LHCN-M2 (cell line): ENCODE results near the gene SNHG17. TPM values are rescaled to one million over a fixed set of nuclear protein-coding genes. Genes with fewer than 3 reads are reported as not detected.
A peak's percentile ranks its signal among the peaks of the same experiment; 100 is the strongest.
"Not testable (repeated sequence)": the region's sequence is repeated elsewhere in the genome, so short reads cannot be mapped to it uniquely, and the experiment has no call there.

Experiments
- DNase-seq: peaks from one replicate; pipeline ENCODE4 v3.0.0-alpha.2; 2012; ENCODE audit warnings: low read depth
- total RNA-seq: library from RNA; depleted of rRNA; stranded (reverse); fragments of >200 nt; gene quantifications from 2 replicates; pipeline ENCODE4 v1.2.3, GENCODE V29; 2014

The SNHG17 gene
- total RNA-seq, 1 experiment from 2014 or later = 5.6 TPM

DNA sequence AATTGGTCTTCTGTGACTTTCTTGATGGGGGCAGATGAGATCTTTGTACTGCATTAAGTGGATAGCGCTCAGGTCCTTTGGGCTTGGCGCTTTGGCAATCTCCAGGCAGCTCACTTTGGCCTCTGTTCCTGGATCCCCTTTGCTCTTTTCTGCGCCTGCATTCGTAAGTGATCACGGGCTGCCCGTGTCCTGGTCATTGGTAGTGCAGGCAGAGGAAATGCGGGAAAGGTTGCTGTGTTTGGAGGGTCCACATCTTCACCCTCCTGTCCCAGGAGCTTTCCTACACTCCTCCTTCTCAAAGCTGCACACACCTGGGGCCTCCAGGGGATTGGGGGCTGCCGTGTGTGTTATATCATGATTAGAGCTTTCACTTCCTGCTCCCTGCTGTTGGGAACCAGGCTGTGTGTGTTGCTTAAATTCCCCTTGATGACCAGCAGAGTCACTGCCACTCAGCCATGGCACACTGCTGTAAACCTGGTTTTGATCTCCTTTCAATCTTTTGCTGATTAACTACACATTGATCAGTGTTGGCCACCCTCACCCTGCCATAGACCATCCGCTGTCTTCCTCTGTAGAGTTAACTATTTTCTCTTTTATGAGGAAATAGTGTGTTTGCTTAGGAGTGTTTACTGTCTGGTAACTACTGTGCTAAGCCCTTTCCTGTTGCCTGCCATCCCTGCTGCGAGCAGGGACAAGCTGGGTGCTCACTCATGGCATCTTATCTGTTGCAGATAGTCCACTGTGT lies 13.0 kb upstream of the SNHG17 start:
- no peak for DNase-seq

DNA sequence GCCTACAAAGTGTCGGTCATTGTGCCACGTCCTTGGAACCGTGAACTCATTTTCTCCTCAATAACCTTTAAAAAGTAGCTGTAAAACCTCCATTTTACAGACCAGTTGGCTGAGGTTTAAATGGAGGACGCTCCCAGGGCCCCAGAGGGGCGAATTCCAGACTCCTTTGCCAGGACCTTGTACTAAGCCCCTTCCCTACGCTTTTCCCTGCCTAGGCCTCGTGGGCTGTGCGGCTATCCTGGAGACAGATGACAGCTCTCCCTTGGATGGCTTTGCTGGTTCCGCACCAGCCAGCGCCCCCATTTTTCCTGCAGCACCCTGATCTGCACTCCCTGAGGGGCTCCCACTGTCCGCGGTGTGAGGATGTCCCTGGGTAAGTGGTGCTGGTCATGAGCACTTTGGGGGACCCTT lies 12.1 kb upstream of the SNHG17 start:
- DNase-seq = no peak

DNA sequence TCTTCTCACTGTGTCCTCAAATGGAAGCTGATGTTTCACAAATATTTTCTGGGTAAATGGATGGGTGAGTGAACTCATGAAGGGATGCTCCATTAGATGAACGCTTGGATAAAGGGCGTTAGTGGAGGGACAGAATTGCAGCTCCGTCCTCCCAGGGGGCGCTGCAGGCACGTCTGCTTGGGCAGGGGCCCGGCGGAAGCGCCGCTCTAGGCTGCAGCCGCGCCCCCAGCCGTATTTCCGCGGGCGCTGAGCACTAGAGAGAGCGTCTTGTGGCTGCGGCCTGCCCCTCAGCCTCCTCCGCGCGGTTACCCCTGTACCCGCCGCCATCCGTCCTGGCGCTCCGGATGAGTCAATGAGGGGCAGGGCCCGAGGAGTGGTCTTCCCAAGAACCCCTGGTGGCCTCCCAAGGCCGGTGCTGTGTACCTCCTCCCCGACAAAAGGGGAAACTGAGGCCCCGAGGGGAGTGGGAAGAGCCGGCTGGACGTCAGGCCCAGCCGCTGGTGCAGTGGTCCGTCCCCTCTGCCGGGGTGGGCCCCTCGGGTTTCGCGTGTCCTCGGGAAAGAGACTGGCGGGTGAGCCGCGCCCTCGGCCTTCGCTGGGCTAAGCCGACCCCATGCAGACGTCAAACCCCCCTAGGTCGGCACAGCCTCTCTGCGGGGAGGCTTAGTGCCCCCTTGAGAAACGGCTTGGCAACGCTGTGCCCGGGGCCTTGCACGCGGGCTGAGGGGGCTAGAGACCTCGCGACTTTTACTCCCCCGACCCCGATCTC lies 11.5 kb upstream of the SNHG17 start:
- DNase-seq = peak; percentile 87

DNA sequence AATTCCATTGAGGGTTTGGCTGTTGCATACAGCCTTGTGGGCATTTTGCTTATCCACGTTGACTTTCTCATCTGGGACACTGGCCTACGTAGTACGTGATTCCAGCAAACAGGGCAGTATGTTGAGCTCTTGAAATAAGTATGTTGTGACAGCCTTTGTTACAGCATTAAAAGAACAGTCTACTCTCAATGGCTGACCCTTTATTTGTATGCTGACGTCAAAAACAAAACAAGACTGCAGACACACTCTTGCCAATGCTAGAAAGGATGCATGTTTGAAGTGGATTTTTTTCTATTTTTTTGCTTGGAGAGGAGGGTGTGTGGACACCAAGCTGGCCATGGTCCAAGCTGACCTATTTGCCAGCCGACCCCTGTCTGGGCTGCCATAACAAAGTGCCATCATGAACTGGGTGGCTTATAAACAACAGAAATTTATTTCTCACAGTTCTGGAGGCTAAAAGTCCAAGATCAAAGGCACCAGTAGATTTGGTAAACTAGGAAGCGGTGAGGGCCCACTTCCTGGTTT lies 10.8 kb upstream of the SNHG17 start:
- DNase-seq = no peak

DNA sequence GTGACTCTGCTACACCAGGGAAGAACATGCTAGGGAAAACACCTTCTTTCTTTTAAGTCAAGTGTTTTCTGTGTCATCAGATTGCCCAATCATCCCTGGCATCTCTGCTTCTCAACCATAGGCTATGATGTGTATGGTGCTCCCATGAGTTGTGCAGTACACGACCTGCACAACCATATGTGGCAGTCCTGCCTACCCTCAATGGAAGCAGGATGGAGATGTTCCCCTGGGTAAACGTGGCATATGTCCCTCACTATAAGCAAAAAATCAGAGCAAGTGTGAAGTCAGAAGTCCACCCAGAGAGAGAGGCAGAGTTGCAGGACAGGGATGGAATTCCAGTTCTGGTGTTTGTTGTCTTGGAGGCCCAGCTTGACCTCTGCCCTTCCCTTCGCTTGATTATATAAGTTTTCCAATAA lies 10.3 kb upstream of the SNHG17 start:
- no peak for DNase-seq

DNA sequence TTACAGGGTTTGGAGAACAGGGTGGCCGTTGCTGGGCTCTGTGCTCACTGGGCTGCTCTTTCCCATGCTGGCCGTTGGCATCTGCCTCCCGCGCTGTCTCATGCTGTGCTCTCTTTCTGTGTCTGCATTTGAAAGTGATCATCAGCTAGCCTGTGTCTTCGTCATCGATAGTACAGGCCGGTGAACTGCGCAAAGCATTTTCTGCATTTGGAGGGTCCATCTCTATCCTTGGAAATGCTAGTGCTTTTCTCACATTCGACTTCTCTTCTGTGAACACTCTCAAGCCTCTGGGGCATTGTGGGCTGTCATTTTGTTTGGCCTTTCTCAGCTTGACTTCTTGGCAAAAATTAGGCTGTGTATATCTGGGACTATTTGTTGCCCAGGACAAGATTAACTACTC lies 6.8 kb upstream of the SNHG17 start:
- no peak for DNase-seq

DNA sequence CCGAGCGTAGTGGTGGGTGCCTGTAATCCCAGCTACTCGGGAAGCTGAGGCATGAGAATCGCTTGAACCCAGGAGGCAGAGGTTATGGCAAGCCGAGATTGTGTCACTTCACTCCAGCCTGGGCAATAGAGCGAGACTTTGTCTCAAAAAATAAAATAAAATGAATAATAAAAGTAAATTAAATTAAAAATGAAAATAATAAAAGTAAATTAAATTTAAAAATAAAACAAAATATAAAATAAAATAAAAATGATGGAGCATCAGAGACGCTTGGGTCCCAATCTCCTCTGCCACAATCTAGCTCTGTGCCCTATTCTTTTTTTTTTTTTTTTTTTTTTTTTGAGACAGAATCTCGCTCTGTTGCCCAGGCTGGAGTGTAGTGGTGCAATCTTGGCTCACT lies 6.0 kb upstream of the SNHG17 start:
- not testable (repeated sequence) for DNase-seq

DNA sequence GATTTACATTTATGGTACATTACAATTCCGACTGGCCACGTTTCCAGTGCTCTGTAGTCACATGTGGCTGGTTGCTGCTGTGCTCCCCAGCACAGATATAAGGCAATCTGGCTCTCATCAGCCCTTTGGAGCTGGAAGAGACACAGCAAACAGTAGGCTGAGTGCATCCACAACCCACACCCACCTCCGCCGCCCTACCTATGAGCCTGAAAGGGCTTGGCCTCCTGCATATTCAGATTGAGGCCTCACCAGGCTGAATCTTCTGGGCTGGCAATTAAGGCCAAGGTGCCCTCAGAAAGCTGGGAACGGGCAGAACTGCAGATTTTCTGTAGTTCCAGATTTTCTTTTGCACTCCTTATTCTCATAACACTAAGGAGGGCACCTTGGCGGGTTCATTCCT lies 2.7 kb upstream of the SNHG17 start:
- no peak for DNase-seq

DNA sequence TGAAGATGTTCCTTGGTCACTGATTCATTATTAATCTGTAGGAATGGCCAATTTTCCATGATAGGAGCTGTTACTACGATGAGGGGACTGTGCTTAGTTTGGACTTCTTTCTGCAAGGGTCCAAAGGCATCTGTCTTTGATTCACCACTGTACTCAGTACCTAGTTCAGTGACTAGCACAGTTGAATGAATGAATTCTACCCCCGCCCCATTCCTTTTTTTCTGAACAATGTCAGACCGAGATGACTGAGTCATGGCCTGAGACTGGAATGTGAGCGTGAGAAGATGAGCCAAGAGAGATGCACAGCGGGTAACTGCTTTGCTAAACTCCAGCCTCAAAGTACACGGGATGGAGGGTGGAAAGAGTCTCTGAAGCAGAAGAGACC lies 419 bp upstream of the SNHG17 start:
- DNase-seq = peak; percentile 22

DNA sequence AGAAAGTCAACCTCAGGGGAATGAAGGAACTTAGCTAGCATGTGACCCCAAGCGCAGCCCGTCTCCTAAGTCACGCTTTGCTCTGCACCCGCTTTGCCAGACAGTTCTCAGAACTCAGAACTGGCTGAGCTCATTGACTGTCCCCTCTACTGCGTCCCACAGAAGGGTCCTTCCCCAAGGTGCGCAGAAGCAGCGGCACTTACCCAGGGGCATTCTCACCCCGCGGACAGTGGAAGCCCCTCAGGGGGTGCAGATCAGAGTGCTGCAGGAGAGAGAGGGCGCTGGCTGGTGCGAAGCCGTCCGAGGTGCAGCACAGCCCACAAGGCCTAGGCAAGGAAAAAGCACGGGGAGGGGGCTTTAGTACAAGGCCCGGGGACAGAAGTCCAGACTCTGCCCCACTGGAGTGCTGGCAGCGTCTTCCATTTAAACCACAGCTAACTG lies 807 bp downstream of the SNHG17 start:
- peak; percentile 28 for DNase-seq

DNA sequence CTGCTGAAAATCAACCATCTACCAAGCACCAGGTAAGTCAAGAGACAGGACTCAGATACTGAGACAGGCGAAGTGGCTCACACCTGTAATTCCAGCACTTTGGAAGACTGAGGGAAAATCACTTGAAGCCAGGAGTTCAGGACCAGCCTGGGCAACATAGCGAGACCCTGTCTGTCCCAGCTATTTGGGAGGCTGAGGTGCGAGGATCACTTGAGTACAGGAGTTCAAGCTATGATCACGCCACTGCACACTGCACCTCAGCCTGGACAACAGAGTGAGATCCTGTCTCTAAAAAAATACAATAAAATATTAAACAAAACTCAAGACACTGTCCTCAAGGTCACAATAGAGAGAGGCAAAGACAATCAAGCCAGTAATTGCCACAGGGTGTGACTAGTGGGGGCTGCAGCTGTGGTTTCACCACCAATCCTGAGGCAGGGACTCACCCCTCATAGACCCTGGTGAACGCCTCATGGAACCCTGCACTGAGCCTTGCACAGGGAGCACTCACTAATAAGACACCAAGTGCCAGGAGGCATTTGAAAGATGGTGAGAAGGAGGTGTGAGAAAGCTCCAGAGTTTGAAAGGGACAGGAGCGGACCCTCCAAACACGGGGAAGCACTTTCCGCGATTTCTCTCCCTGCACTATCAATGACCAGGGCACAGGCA lies 1.7 kb downstream of the SNHG17 start:
- no peak for DNase-seq

DNA sequence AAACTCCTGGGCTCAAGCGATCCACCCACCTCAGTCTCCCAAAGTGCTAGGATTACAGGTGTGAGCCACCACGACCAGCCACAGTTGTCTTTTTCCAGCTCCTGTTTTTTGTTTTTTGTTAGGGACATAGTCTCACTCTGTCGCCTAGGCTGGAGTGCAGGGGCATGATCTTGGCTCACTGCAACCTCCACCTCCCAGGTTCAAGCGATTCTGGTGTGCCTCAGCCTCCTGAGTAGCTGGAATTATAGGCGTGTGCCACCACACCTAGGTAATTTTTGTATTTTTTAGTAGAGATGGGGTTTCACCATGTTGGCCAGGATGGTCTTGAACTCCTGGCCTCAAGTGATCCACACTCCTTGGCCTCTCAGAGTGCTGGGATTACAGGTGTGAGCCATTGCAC lies 2.3 kb downstream of the SNHG17 start:
- DNase-seq = not testable (repeated sequence)

DNA sequence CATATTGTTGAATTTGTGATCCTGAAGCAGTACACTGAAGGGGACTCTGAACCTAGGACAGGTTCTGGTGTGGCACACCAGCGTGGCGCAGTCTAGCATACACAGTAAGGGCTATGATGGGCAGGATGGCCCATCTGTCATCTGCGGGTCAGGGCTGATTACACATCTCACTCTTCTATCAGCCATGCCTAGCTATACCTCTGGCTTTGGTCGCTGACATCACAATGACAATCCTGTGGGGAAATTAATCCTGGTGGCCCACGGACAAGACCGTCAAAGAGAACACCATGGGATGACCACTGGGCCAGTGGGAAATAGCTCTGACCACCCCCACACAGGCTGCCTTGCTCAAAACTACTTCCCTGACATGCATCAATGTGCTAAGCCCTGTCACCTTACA lies 2.8 kb downstream of the SNHG17 start:
- DNase-seq = no peak

DNA sequence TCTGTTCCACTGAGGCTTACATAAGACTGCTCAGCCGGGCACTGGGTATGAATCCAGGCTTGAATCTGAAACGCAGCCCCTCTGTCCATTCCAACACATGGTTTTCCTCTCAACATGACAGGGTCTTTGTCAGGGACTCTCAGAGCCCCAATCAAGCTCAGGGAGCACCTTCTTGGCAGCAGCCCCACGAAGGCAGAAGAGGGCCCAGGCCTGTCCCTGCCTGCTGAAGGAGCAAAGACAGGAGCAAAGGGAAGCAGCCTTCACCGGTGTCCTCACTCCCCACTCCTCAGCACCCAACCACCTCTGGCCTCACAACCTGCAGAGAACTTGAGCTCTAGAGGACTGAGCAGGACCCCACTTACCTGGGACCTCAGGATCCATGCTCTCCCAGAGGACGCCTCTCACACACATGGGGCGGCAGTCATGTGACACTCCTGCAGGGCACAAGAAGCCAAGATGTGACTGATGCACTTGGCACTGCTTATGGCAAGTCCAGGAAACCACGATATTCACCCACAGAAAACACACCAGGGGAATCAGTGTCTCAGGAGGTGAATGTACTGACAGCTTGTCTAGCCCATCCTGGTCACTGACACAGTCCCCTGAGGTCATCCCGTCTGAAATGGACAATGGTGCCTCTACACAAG lies 4.3 kb downstream of the SNHG17 start:
- no peak for DNase-seq

DNA sequence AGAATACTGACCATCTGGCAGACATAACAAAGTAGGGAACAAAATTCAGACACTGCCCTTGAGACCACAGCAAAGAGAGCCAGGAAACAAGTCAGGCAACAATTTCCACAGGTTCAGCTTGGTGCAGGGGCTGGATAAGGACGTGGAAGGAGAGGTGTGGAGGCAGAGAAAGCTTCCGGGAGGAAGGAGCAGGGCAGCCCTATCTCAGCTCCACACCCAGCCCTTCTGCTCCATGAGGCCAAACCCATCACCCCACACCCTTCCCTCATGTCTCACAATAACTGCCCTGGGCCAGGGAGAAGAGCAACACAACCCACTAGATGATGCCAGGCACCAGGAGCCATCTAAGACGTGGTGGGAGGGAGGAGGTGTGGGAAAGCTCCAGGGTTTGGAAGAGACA lies 5.8 kb downstream of the SNHG17 start:
- no peak for DNase-seq

DNA sequence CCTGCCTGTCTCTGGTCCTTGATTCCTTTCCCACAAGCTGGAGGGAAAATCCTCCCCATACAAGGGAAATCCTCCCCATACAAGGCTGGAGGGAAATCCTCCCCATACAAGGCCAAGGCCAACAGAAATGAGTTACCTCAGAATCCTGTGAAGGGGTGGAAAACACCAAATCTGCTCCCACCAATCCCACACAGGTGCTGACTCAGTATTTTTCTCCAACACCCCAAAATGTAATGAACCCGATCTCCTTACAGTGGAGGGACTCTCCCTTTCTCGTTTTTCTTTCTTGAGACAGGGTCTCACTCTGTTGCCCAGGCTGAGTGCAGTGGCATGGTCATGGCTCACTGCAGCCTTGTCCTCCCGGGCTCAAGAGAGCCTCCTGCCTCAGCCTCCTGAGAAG lies 6.3 kb downstream of the SNHG17 start:
- DNase-seq = no peak

DNA sequence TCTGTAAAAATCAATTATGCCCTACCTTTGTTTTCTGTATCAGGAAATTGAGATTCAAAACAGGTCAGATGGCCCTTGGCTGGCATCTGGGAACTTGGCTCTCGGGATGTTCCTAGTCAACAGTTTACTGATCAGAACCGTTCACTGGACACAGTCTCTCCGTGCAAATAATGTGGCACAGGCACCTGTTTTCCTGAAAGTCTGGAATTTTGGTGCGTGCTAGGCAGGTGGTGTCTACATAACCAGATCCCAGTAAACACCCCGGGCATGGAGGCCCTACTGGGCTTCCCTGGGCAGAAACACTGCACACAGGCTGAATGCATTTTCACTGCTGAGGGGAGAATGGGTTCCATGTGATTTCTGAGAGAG lies 7.5 kb downstream of the SNHG17 start:
- DNase-seq = no peak

DNA sequence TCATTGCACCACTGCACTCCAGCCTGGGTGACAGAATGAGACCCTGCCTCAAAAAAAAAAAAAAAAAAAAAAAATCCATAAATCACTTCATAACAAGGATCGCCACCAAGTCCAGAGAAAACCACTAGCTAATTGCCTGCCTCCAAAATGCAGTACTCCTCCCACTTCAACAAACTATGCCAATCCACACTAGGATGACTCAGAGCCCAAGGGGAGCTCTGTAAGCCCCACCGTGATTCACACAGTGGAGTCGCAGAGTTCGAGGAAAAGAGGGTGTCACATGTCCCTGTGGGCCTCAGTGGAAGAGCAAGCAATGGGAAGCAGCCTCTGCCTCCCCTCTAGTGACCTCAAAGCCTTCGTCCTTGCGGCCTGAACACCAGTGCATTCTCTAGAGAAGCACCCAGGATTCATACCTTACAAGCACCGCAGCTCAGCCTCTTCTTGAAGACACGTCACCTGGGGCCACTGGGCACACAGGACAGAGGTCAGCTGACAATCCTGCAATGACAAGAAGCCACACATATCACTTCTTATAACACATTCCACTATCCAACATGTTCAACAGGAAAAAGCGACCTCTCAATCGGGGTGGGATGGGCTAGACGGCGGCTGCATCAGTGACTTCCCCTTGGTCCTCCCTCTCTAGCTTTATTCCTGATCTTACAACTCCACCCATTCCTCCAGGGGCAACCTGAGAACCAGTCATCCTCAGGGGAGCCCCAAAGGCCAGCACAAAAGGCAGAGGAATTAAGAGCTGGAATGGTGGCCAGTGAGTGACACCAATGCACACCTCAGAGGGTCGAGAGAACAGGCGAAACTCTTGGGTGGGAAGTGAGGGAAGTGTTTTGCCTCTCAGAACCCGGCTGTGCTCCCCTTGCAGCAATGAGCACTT lies 8.9 kb downstream of the SNHG17 start:
- peak; percentile 95 for DNase-seq

DNA sequence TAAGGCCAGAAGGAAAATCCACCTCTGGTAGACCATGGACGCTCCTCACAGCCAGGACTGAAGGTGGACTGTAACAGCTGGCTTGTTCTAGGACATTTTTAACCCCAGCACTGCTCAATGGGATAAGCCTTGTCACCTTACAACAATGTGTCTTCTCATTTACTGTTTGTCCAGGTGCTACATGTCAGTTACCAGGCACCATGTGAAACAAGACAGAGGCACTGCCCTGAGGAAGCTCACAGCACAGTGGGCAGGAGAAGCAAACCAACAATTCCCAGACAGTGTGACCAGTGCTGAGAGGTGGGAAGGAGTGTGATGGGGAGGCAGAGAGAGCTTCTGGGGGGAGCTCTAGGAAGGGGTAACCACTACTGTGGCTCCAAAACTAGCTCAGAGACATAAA lies 10.7 kb downstream of the SNHG17 start:
- peak; percentile 15 for DNase-seq

DNA sequence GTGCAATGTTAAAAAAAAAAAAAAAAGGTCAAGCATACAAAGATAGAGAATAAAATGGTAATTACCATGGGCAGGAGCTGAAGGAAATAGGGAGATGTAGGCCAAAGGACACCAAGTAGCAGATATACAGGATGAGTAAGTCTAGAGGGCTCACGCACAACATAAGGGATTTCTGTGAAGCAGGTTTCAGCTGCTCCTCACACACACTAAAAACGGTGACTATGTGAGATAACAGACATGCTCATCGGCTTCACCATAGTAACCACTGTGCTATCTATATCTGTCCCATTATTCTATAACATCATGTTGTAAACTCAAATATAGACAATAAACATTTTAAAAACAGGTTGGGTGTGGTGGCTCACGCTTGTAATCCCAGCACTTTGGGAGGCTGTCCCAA lies 11.6 kb downstream of the SNHG17 start:
- no peak for DNase-seq

DNA sequence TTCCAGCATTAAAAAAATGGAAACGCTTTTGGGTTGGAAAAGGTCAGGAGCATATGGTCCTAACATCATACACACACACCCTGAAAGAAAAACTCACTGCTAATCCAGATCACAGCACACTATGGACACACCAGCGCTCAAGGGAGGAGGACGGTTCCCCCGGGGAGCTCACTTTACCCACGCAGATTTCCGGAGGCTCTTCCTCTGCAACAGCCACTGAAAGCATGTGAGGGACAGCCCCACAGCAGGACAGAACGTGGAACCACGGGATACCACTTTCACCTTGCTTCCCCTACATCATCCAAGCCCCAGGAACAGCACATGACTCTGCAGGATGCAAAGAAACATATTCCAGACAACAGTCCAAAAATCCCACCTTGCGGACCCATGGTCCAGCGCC lies 13.2 kb downstream of the SNHG17 start:
- no peak for DNase-seq
